Sigmoid colon (tissue), 7 donors: ENCODE data around the gene MASP2. TPM values are rescaled to one million over a fixed set of nuclear protein-coding genes. Genes with fewer than 3 reads are reported as not detected.
A peak's percentile ranks its signal among the peaks of the same experiment; 100 is the strongest.

Experiments
- DNase-seq: peaks from one replicate; pipeline ENCODE4 v3.0.0-alpha.2; 2019
- H3K27ac ChIP-seq, 4 donors: fragments of 200-600 bp; sonication (generic); one replicate each; pipeline ENCODE4 v1.5.1; 2016 to 2019; ENCODE audit warnings: mild to moderate bottlenecking in 1 of 4
- H3K27me3 ChIP-seq, 3 donors: fragments of 200-600 bp; sonication (generic); one replicate each; pipeline ENCODE4 v1.5.1; 2019; ENCODE audit warnings: mild to moderate bottlenecking in 1 of 3
- H3K36me3 ChIP-seq, 4 donors: fragments of 200-600 bp; sonication (generic); one replicate each; pipeline ENCODE4 v1.5.1; 2016 to 2019
- H3K4me1 ChIP-seq, 4 donors: fragments of 200-600 bp; sonication (generic); one replicate each; pipeline ENCODE4 v1.5.1; 2017 to 2019
- H3K4me3 ChIP-seq, 4 donors: fragments of 200-600 bp; sonication (generic); one replicate each; pipeline ENCODE4 v1.5.1; 2017 to 2019; ENCODE audit warnings: mild to moderate bottlenecking in 2 of 4, moderate library complexity in 1 of 4
- H3K9me3 ChIP-seq, 4 donors: fragments of 200-600 bp in 3 of 4; sonication (generic) in 3 of 4; one replicate each; pipeline versions ENCODE4 v1.5.1 to v1.6.1; 2013 to 2019
- CTCF ChIP-seq, 4 experiments: fragments of 450-650 bp in 3 of 4; fragments of 200-600 bp in 1 of 4; IDR thresholded peaks; one replicate each; pipeline ENCODE4 v1.5.1; 2016 to 2019; ENCODE audit warnings: antibody characterized with exemption in 4 of 4, mild to moderate bottlenecking in 3 of 4, moderate library complexity in 2 of 4
- EP300 ChIP-seq, 4 donors: sonication (generic); formaldehyde crosslinking; IDR thresholded peaks; one replicate each; pipeline ENCODE4 v1.6.1; 2017; ENCODE audit warnings: antibody characterized with exemption in 4 of 4
- POLR2A ChIP-seq, 2 donors: fragments of 450-650 bp; IDR thresholded peaks; one replicate each; pipeline ENCODE4 v1.6.1; 2016; ENCODE audit warnings: antibody characterized with exemption in 2 of 2, mild to moderate bottlenecking in 2 of 2, moderate library complexity in 2 of 2
- POLR2AphosphoS5 ChIP-seq, 4 donors: sonication (generic); formaldehyde crosslinking; IDR thresholded peaks; one replicate each; pipeline ENCODE4 v1.6.1; 2017; ENCODE audit warnings: antibody characterized with exemption in 4 of 4
- WGBS, 2 donors: extraction: QIAGEN DNeasy Blood & Tissue Kit; methylation state at CpG; one replicate each; pipeline ENCODE4 v1.1.7; 2013; 5-methylcytosine and 5-hydroxymethylcytosine counted together
- intact Hi-C: fragments of 100-400 bp; cut with DNase I; formaldehyde crosslinking; loops from one replicate; pipeline ENCODE4 v1.15.1; 2023
- polyA plus RNA-seq, 3 donors: library from polyadenylated mRNA; stranded (reverse); fragments of 200-250 nt; gene quantifications; one replicate each; pipeline ENCODE4 v1.2.3, GENCODE V29; 2013
- total RNA-seq, 4 donors: library from RNA; depleted of rRNA; stranded (reverse); fragments of >200 nt; gene quantifications; one replicate each; pipeline ENCODE4 v1.1.0, GENCODE V29; 2016
- donor health status: healthy with polysubstance abuse.
- donor health status: Bipolar disorder and iron deficiency.
- donor health status: healthy.

Gene MASP2
- total and polyA plus RNA-seq, 7 donors: 0.03 TPM; not detected in 6

- TF ChIP-seq EP300 (IDR thresholded peaks at IDR 0.05): no peak
- no peak for TF ChIP-seq POLR2AphosphoS5 (IDR thresholded peaks at IDR 0.05)
- TF ChIP-seq CTCF (IDR thresholded peaks at IDR 0.05): no peak
- no peak for TF ChIP-seq POLR2A (IDR thresholded peaks at IDR 0.05)
- intact Hi-C loops: no loop called here
- Histone ChIP-seq H3K4me3 (no peak overlapping the region), H3K9me3 (no peaks in the 10 kb centered on the region), H3K27me3 (no peaks in the 10 kb centered on the region), H3K4me1 (no peaks in the 10 kb centered on the region), H3K36me3 (peaks cover 53 to 100% (median 85%) of the 10 kb centered on the region in 4 donors), H3K27ac (no peak overlapping the region)
- peak; percentile 28 for DNase-seq
- WGBS, 2 donors: 21 to 65% methylated on average over 13 of the region's 13 CpGs
These were observed 25.3 kb upstream of the MASP2 start for GRCh38 chr1:11072216-11072917.

- peak; percentile 26 for DNase-seq
- Histone ChIP-seq H3K9me3 (no peaks in the 10 kb centered on the region), H3K36me3 (peaks cover 55 to 100% (median 82%) of the 10 kb centered on the region in 4 donors), H3K27me3 (no peaks in the 10 kb centered on the region), H3K27ac (no peak overlapping the region), H3K4me3 (no peak overlapping the region), H3K4me1 (no peaks in the 10 kb centered on the region)
- 25 to 70% methylated on average over 15 of the region's 15 CpGs for WGBS, 2 donors
- intact Hi-C loops: no loop called here
- no peak for TF ChIP-seq POLR2A (IDR thresholded peaks at IDR 0.05)
These were observed 24.6 kb upstream of the MASP2 start for GRCh38 chr1:11071463-11072215.

DNA sequence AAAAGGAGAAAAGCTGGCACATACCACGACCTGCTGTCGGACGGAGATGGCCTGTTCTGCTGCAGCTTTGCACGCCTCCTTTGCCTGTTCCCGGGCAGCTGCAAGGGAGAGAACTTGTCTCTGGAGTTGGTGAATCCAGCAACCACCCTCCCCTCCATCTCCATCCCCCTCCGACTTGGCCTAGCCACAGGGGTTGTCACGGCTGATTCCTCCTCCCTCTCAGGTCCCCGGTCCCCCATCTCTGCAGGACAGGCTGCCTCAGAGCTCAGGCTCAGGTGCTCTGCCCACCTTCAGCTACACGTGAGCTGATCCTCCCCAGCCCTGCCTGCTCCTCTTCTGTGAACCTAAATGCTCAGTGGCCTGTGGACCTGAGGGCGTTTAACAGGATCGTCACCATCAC, 23.8 kb upstream of the MASP2 start:
- peak; percentile 11 for DNase-seq
- intact Hi-C loops: no loop called here
- no peaks in the 10 kb centered on the region for H3K4me1 ChIP-seq
- H3K27me3 ChIP-seq: no peaks in the 10 kb centered on the region
- no peak for TF ChIP-seq POLR2AphosphoS5 (IDR thresholded peaks at IDR 0.05)
- H3K4me3 ChIP-seq: no peak overlapping the region
- no peaks in the 10 kb centered on the region for H3K9me3 ChIP-seq
- peaks cover 52 to 100% (median 81%) of the 10 kb centered on the region in 4 donors for H3K36me3 ChIP-seq
- WGBS, 2 donors: 73 to 89% methylated on average over 11 of the region's 11 CpGs
- H3K27ac ChIP-seq: no peak overlapping the region

GRCh38 chr1:11068600-11069473, 21.8 kb upstream of the MASP2 start:
- Histone ChIP-seq H3K4me3 (no peak overlapping the region), H3K36me3 (peaks cover 45 to 98% (median 71%) of the 10 kb centered on the region in 4 donors), H3K27me3 (no peaks in the 10 kb centered on the region), H3K4me1 (no peaks in the 10 kb centered on the region), H3K27ac (no peak overlapping the region), H3K9me3 (no peaks in the 10 kb centered on the region)
- WGBS, 2 donors: 47 to 81% methylated on average over 17 of the region's 17 CpGs
- TF ChIP-seq POLR2AphosphoS5 (IDR thresholded peaks at IDR 0.05) (no peak), POLR2A (IDR thresholded peaks at IDR 0.05) (no peak), CTCF (IDR thresholded peaks at IDR 0.05) (no peak), EP300 (IDR thresholded peaks at IDR 0.05) (no peak)
- intact Hi-C loops: no loop called here
- peak; percentile 37 for DNase-seq

DNA sequence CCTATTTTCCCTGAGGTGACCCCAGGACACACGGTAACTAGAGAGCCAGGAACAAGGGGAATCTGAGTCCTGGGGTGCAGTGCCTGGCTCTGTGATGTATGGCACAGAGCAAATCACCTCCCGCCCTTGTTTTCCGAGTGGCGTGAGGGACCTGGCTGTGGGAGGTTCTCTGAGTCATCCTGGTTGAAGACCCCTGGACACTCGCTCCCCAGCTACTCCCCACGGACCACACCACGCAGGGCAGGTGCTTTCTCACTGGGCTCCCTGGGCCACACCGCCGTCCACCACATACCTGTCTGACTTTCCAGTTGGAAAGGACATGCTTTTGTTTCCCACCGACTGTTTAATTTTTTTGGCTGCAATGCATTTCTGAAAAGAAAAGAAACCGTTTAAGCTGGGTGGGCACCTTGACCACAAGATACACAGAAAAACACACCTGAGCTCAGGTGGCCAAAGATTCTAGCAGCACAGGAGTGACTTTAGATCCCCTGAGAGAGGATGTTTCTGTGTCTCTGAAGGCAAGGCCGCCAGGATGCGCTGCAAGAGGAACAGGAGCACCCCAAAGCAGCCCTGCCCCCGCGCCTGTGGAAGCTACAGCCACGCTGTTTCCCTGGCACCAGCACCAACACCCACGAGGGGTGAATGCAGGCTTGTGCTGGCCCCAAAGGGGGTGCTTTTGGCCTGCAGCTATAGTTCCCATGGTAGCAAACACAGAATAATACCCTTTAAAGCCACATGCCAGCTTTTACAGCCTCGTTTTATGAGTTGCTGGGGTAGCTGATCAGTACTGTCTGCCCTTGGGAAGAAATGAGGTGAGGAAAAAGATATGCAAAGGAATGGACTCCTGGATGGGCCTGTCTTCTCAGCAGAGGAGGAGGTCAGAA, 20.9 kb upstream of the MASP2 start:
- Histone ChIP-seq H3K4me1 (no peaks in the 10 kb centered on the region), H3K27ac (no peak overlapping the region), H3K36me3 (peaks cover 40 to 98% (median 63%) of the 10 kb centered on the region in 4 donors), H3K9me3 (no peaks in the 10 kb centered on the region), H3K27me3 (no peaks in the 10 kb centered on the region), H3K4me3 (no peak overlapping the region)
- intact Hi-C loops: no loop called here
- peak; percentile 51 for DNase-seq
- TF ChIP-seq EP300 (IDR thresholded peaks at IDR 0.05) (no peak), POLR2A (IDR thresholded peaks at IDR 0.05) (no peak), POLR2AphosphoS5 (IDR thresholded peaks at IDR 0.05) (no peak), CTCF (IDR thresholded peaks at IDR 0.05) (no peak)
- WGBS, 2 donors: 63 to 84% methylated on average over 18 of the region's 18 CpGs
